ENCODE data around the gene MYH11. TPM values are rescaled to one million over a fixed set of nuclear protein-coding genes. Genes with fewer than 3 reads are reported as not detected.
A peak's percentile ranks its signal among the peaks of the same experiment; 100 is the strongest.
"Not testable (repeated sequence)": the region's sequence is repeated elsewhere in the genome, so short reads cannot be mapped to it uniquely, and the experiment has no call there.

Gene MYH11
- total and polyA plus RNA-seq, 5 donors from 2014 or later, result 0.15 to 0.67 (median 0.43) TPM; not detected in 1

- not testable (repeated sequence) for DNase-seq; H3K27me3 ChIP-seq (ENCODE audit: control insufficient read depth, insufficient read depth, low read length); H3K4me1 Mint-ChIP-seq; ATAC-seq (ENCODE audit: low read depth in 2 of 2); H3K4me3 ChIP-seq (ENCODE audit: low read depth, low read length); H3K27ac ChIP-seq (ENCODE audit: insufficient read depth, low read length, poor library complexity, severe bottlenecking); H3K36me3 ChIP-seq (ENCODE audit: control insufficient read depth, insufficient read depth, low read length); H3K4me3 Mint-ChIP-seq; H3K4me1 ChIP-seq (ENCODE audit: control insufficient read depth, insufficient read depth, low read length, poor library complexity, severe bottlenecking); H3K36me3 Mint-ChIP-seq; H3K27ac Mint-ChIP-seq
- H3K9me3 Mint-ChIP-seq, result peaks cover 0 to 18% (median 6%) of the 10 kb centered on the region in 7 donors
- peaks cover 33% of the 10 kb centered on the region for H3K27me3 Mint-ChIP-seq
- peaks cover 14 to 19% of the 10 kb centered on the region in 2 experiments for H3K9me3 ChIP-seq (ENCODE audit: control insufficient read depth in 2 of 2, low read length in 2 of 2)
Observed at GRCh38 chr16:15812401-15812750, 44.5 kb downstream of the MYH11 start.

DNA sequence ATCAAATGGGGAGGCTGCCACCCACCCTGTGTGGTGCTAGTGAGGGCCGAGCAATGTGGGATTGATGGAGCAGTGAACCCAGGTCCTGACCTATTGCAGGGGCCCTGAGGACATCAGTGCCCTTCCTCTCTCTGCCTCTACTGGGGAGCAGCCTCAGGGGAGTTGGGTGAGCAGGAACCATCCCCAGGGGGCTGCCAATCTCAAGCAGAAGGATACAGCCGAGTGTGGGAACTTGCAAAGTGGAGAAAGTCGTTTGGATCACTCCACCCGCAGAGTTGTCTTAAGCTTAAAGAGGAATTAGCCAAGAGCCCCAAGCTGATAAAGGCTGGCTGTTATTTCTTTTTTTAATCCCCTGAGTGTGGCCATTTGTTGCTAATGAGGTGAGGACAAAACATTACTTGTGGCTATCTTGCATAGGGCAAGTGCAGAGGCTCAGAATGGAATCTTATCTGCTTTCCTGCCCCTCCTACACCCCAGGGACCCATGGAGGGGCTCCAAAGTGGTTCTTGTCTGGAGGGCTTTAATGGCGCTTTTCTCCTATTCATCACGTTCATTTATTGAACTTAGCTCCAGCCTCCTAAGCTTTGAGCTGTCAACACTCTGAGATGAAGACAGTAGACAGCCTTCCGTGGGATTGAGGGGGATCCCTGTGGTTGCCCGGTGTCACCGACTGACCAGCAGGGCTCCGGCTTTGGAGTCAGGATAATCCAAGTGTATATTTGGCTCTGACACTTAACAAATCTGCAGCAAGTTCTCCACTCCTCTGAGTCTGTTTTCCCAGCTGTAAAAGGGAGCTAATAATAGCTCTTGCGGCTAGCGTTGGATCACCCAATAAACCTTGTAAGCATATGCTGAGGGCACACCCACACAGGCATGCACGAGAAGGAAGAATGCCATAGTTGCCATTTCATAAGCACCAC, 45.1 kb downstream of the MYH11 start:
- Histone ChIP-seq H3K4me1 (ENCODE audit: control insufficient read depth, insufficient read depth, low read length, poor library complexity, severe bottlenecking) (no peaks in the 10 kb centered on the region), H3K4me3 (ENCODE audit: low read depth, low read length) (no peak overlapping the region), H3K27me3 (ENCODE audit: control insufficient read depth, insufficient read depth, low read length) (no peaks in the 10 kb centered on the region), H3K36me3 (ENCODE audit: control insufficient read depth, insufficient read depth, low read length) (no peaks in the 10 kb centered on the region), H3K9me3 (ENCODE audit: control insufficient read depth in 2 of 2, low read length in 2 of 2) (peaks cover 13 to 18% of the 10 kb centered on the region in 2 experiments), H3K27ac (ENCODE audit: insufficient read depth, low read length, poor library complexity, severe bottlenecking) (no peak overlapping the region)
- Mint-ChIP-seq H3K27me3 (peaks cover 33% of the 10 kb centered on the region), H3K9me3 (peaks cover 0 to 15% (median 6%) of the 10 kb centered on the region in 7 donors), H3K27ac (no peak overlapping the region), H3K36me3 (no peaks in the 10 kb centered on the region), H3K4me3 (no peak overlapping the region), H3K4me1 (no peaks in the 10 kb centered on the region)
- ATAC-seq (ENCODE audit: low read depth in 2 of 2), result no peak
- no peak for DNase-seq

DNA sequence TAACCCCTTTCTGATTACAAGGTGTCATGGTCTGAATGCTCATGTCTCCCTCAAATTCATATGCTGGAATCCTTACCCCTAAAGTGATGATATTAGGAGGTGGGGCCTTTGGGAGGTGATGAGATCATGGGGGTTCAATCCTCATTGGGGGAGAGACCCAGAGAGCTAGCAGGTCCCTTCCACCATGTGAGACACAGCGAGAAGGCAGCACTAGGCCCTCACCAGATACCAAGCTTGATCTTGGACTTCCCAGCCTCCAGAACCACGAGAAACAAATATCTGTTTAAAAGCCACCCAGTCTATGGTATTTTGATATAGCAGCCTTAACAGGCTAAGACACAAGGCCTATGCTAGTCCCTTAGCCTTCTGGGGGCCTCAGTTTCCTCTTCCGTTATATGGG, 45.9 kb downstream of the MYH11 start:
- H3K36me3 ChIP-seq (ENCODE audit: control insufficient read depth, insufficient read depth, low read length), result no peaks in the 10 kb centered on the region
- no peak overlapping the region for H3K4me3 ChIP-seq (ENCODE audit: low read depth, low read length)
- no peaks in the 10 kb centered on the region for H3K4me1 ChIP-seq (ENCODE audit: control insufficient read depth, insufficient read depth, low read length, poor library complexity, severe bottlenecking)
- Mint-ChIP-seq H3K4me3 (no peak overlapping the region), H3K9me3 (peaks cover 0 to 9% (median 3%) of the 10 kb centered on the region in 7 donors), H3K27ac (no peak overlapping the region), H3K4me1 (no peaks in the 10 kb centered on the region), H3K27me3 (peaks cover 33% of the 10 kb centered on the region), H3K36me3 (no peaks in the 10 kb centered on the region)
- ATAC-seq (ENCODE audit: low read depth in 2 of 2) (no peak), DNase-seq (no peak)
- H3K27ac ChIP-seq (ENCODE audit: insufficient read depth, low read length, poor library complexity, severe bottlenecking), result no peak overlapping the region
- H3K27me3 ChIP-seq (ENCODE audit: control insufficient read depth, insufficient read depth, low read length), result no peaks in the 10 kb centered on the region
- peaks cover 5 to 11% of the 10 kb centered on the region in 2 experiments for H3K9me3 ChIP-seq (ENCODE audit: control insufficient read depth in 2 of 2, low read length in 2 of 2)

DNA sequence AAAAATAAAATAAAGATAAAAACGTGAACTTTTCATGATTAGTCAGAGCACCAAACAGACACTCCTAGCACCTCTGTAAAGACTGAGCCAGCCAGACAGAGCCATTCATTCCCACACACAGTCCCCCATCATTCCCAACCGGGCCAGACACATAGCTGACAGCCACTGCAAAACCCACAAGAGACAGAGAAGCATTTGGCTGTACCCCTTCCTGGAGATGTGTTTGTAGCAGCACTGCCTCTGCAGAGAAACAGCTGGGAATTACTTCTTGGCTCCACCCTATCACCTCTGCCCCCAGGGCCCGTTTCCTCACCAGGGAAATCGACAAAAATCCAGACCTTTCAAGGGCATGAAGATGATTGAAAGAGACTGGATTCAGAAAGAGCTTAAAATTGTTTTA, 46.4 kb downstream of the MYH11 start:
- H3K36me3 ChIP-seq (ENCODE audit: control insufficient read depth, insufficient read depth, low read length), result no peaks in the 10 kb centered on the region
- Mint-ChIP-seq H3K36me3 (no peaks in the 10 kb centered on the region), H3K9me3 (peaks cover 0 to 9% (median 1%) of the 10 kb centered on the region in 7 donors), H3K27me3 (peaks cover 33% of the 10 kb centered on the region), H3K4me1 (no peaks in the 10 kb centered on the region), H3K4me3 (no peak overlapping the region), H3K27ac (peak overlapping the region in 1 of 3 donors; percentile 16)
- no peaks in the 10 kb centered on the region for H3K4me1 ChIP-seq (ENCODE audit: control insufficient read depth, insufficient read depth, low read length, poor library complexity, severe bottlenecking)
- no peak overlapping the region for H3K27ac ChIP-seq (ENCODE audit: insufficient read depth, low read length, poor library complexity, severe bottlenecking)
- DNase-seq, result no peak
- H3K9me3 ChIP-seq (ENCODE audit: control insufficient read depth in 2 of 2, low read length in 2 of 2), result peaks cover 1 to 5% of the 10 kb centered on the region in 2 experiments
- no peaks in the 10 kb centered on the region for H3K27me3 ChIP-seq (ENCODE audit: control insufficient read depth, insufficient read depth, low read length)
- ATAC-seq (ENCODE audit: low read depth in 2 of 2), result no peak
- no peak overlapping the region for H3K4me3 ChIP-seq (ENCODE audit: low read depth, low read length)

DNA sequence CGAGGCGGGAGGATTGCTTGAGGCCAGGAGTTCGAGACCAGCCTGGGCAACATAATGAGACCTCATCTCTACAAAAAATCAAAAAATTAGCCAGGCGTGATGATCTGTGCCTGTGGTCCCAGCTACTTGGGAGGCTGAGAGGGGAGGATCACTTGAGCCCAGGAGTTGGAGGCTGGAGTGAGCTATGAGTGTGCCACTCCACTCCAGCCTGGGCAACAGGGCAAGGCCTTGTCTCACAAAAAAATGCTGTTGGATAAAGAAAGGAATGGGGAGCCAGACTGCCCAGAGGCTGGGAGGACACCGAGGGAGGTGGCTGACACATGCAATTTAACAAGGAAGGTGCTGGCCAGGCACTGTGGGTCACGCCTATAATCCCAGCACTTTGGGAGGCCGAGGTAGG, 47.5 kb downstream of the MYH11 start:
- not testable (repeated sequence) for H3K9me3 ChIP-seq (ENCODE audit: control insufficient read depth in 2 of 2, low read length in 2 of 2); H3K27me3 ChIP-seq (ENCODE audit: control insufficient read depth, insufficient read depth, low read length); H3K36me3 Mint-ChIP-seq; H3K27ac ChIP-seq (ENCODE audit: insufficient read depth, low read length, poor library complexity, severe bottlenecking); DNase-seq; H3K4me3 ChIP-seq (ENCODE audit: low read depth, low read length); ATAC-seq (ENCODE audit: low read depth in 2 of 2); H3K9me3 Mint-ChIP-seq; H3K4me1 Mint-ChIP-seq; H3K4me3 Mint-ChIP-seq; H3K4me1 ChIP-seq (ENCODE audit: control insufficient read depth, insufficient read depth, low read length, poor library complexity, severe bottlenecking); H3K36me3 ChIP-seq (ENCODE audit: control insufficient read depth, insufficient read depth, low read length)
- Mint-ChIP-seq H3K27me3 (peaks cover 29% of the 10 kb centered on the region), H3K27ac (peak overlapping the region in 1 of 3 donors; percentile 4)

GRCh38 chr16:15808071-15808470, 48.8 kb downstream of the MYH11 start:
- Mint-ChIP-seq H3K36me3 (no peaks in the 10 kb centered on the region), H3K4me1 (no peaks in the 10 kb centered on the region), H3K9me3 (peaks cover 0 to 5% (median 0%) of the 10 kb centered on the region in 7 donors), H3K27me3 (peaks cover 29% of the 10 kb centered on the region), H3K27ac (no peak overlapping the region), H3K4me3 (no peak overlapping the region)
- DNase-seq, result no peak
- Histone ChIP-seq H3K4me3 (ENCODE audit: low read depth, low read length) (no peak overlapping the region), H3K9me3 (ENCODE audit: control insufficient read depth in 2 of 2, low read length in 2 of 2) (no peaks in the 10 kb centered on the region), H3K36me3 (ENCODE audit: control insufficient read depth, insufficient read depth, low read length) (no peaks in the 10 kb centered on the region), H3K4me1 (ENCODE audit: control insufficient read depth, insufficient read depth, low read length, poor library complexity, severe bottlenecking) (no peaks in the 10 kb centered on the region), H3K27me3 (ENCODE audit: control insufficient read depth, insufficient read depth, low read length) (no peaks in the 10 kb centered on the region), H3K27ac (ENCODE audit: insufficient read depth, low read length, poor library complexity, severe bottlenecking) (no peak overlapping the region)
- ATAC-seq (ENCODE audit: low read depth in 2 of 2), result no peak

DNA sequence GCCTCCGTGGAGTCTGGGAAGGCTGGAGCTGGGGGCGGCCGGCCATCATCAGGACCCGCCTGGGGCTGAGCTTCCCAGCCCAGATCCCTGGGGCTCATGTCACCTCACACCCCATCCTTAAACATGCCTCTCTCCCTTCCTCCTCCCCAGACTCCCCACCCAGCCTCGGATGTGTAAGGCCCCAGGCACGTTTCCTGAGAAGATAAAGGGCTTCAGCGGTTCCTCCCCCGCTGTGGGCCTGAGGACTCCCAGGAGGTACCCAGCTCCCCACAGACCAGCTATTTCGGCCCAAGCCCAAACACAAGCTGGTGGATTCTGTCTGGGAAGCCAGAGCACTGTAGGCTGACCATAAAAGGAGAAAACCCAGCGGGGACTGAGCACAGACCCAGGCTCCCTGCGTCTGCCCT, 49.2 kb downstream of the MYH11 start:
- no peaks in the 10 kb centered on the region for H3K36me3 Mint-ChIP-seq
- peaks cover 0 to 5% (median 0%) of the 10 kb centered on the region in 7 donors for H3K9me3 Mint-ChIP-seq
- Histone ChIP-seq H3K4me3 (ENCODE audit: low read depth, low read length) (no peak overlapping the region), H3K27me3 (ENCODE audit: control insufficient read depth, insufficient read depth, low read length) (no peaks in the 10 kb centered on the region), H3K9me3 (ENCODE audit: control insufficient read depth in 2 of 2, low read length in 2 of 2) (no peaks in the 10 kb centered on the region), H3K36me3 (ENCODE audit: control insufficient read depth, insufficient read depth, low read length) (no peaks in the 10 kb centered on the region), H3K4me1 (ENCODE audit: control insufficient read depth, insufficient read depth, low read length, poor library complexity, severe bottlenecking) (no peaks in the 10 kb centered on the region), H3K27ac (ENCODE audit: insufficient read depth, low read length, poor library complexity, severe bottlenecking) (no peak overlapping the region)
- no peak for DNase-seq
- H3K27me3 Mint-ChIP-seq, result peaks cover 29% of the 10 kb centered on the region
- no peak overlapping the region for H3K4me3 Mint-ChIP-seq
- no peak overlapping the region for H3K27ac Mint-ChIP-seq
- H3K4me1 Mint-ChIP-seq, result no peaks in the 10 kb centered on the region
- no peak for ATAC-seq (ENCODE audit: low read depth in 2 of 2)

DNA sequence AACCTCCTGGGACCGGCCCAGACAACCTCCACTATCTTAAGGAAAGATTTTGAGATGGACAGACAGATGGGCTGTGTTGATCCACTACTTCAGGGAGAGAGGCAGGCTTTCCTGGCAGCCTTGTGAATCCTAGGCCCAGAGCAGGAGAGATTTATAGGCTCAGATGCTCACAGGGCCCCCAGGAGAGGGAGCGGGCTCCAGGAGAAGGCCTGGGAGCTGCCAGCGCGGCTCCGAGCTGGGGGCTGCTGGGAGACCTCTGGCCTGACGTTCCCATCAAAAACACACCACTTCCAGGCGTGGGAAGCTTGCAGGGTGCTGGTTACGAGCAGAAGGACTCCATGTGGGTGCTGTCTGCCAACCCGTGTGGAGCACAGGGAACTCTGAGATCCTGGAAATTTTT, 53.2 kb downstream of the MYH11 start:
- Mint-ChIP-seq H3K4me1 (no peaks in the 10 kb centered on the region), H3K36me3 (no peaks in the 10 kb centered on the region), H3K9me3 (peaks cover 0 to 2% (median 0%) of the 10 kb centered on the region in 7 donors), H3K27me3 (no peaks in the 10 kb centered on the region), H3K4me3 (no peak overlapping the region), H3K27ac (no peak overlapping the region)
- ATAC-seq (ENCODE audit: low read depth in 2 of 2) (no peak), DNase-seq (no peak)
- Histone ChIP-seq H3K4me1 (ENCODE audit: control insufficient read depth, insufficient read depth, low read length, poor library complexity, severe bottlenecking) (no peaks in the 10 kb centered on the region), H3K36me3 (ENCODE audit: control insufficient read depth, insufficient read depth, low read length) (no peaks in the 10 kb centered on the region), H3K9me3 (ENCODE audit: control insufficient read depth in 2 of 2, low read length in 2 of 2) (no peaks in the 10 kb centered on the region), H3K27me3 (ENCODE audit: control insufficient read depth, insufficient read depth, low read length) (no peaks in the 10 kb centered on the region), H3K27ac (ENCODE audit: insufficient read depth, low read length, poor library complexity, severe bottlenecking) (no peak overlapping the region), H3K4me3 (ENCODE audit: low read depth, low read length) (no peak overlapping the region)

Measured in CD4-positive, CD25-positive, alpha-beta regulatory T cell (primary cell).